Measurements from ENCODE around the gene TNFRSF18. TPM values are rescaled to one million over a fixed set of nuclear protein-coding genes. Genes with fewer than 3 reads are reported as not detected.

TNFRSF18 gene
- total and polyA plus RNA-seq, 8 donors, result 0.32 to 1.2 (median 0.34) TPM; not detected in 3

GRCh38 chr1:1161078-1161682, 45.2 kb downstream of the TNFRSF18 start:
- intact Hi-C loops (cut with DNase I), result no loop called here
- no peaks in the 10 kb centered on the region for H3K9me3 ChIP-seq
- WGBS, 2 donors, result 87% methylated on average over 29 of the region's 29 CpGs
- no peak overlapping the region for H3K4me3 ChIP-seq
- H3K4me1 ChIP-seq, result peaks cover 6 to 14% (median 6%) of the 10 kb centered on the region in 3 donors
- no peak for ATAC-seq
- H3K27ac ChIP-seq, result no peak overlapping the region
- H3K36me3 ChIP-seq, result no peaks in the 10 kb centered on the region
- peak in 1 of 6 donors; percentile 56 for DNase-seq
- H3K27me3 ChIP-seq, result no peaks in the 10 kb centered on the region
- no peak for TF ChIP-seq CTCF (IDR thresholded peaks at IDR 0.05)
- no peak for FAIRE-seq

GRCh38 chr1:1160281-1160930, 46.0 kb downstream of the TNFRSF18 start:
- Histone ChIP-seq H3K36me3 (no peaks in the 10 kb centered on the region), H3K9me3 (no peaks in the 10 kb centered on the region), H3K27me3 (no peaks in the 10 kb centered on the region), H3K27ac (no peak overlapping the region), H3K4me1 (peaks cover 6 to 9% (median 6%) of the 10 kb centered on the region in 3 donors), H3K4me3 (no peak overlapping the region)
- intact Hi-C loops (cut with DNase I), result no loop called here
- ATAC-seq (no peak), FAIRE-seq (no peak), DNase-seq (no peak)
- no peak for TF ChIP-seq CTCF (IDR thresholded peaks at IDR 0.05)
- WGBS, 2 donors, result 87 to 91% methylated on average over 23 of the region's 23 CpGs

- no peak for TF ChIP-seq CTCF (IDR thresholded peaks at IDR 0.05)
- intact Hi-C loops (cut with DNase I), result no loop called here
- Histone ChIP-seq H3K27me3 (no peaks in the 10 kb centered on the region), H3K9me3 (no peaks in the 10 kb centered on the region), H3K36me3 (no peaks in the 10 kb centered on the region), H3K4me1 (peaks cover 6 to 9% (median 6%) of the 10 kb centered on the region in 3 donors), H3K4me3 (peak overlapping the region; percentile 55 to 75 (median 63)), H3K27ac (peak overlapping the region; percentile 99 to 100 (median 99))
- 14 to 15% methylated on average over 41 to 46 of the region's 46 CpGs for WGBS, 2 donors
- ATAC-seq (peak; percentile 38 to 61 (median 54)), FAIRE-seq (no peak), DNase-seq (peak in 5 of 6 donors; percentile 67 to 82 (median 77))
Measured at GRCh38 chr1:1157914-1158710, 48.3 kb downstream of the TNFRSF18 start.

- Histone ChIP-seq H3K36me3 (no peaks in the 10 kb centered on the region), H3K27me3 (no peaks in the 10 kb centered on the region), H3K4me1 (peaks cover 6 to 9% (median 6%) of the 10 kb centered on the region in 3 donors), H3K27ac (peak overlapping the region; percentile 99 to 100 (median 99)), H3K9me3 (no peaks in the 10 kb centered on the region), H3K4me3 (peak overlapping the region; percentile 55 to 75 (median 63))
- whole genome bisulfite sequencing, 2 donors, result 0 to 2% methylated on average over 22 to 28 of the region's 29 CpGs
- ATAC-seq, result peak; percentile 82 to 91 (median 88)
- no peak for FAIRE-seq
- no peak for TF ChIP-seq CTCF (IDR thresholded peaks at IDR 0.05)
- intact Hi-C loops (cut with DNase I), result no loop called here
- peak; percentile 88 to 96 (median 90) for DNase-seq
Measured at GRCh38 chr1:1157426-1157913, 48.9 kb downstream of the TNFRSF18 start.

Measured in pancreas (tissue), 10 donors.